GM13976 (cell line): ENCODE data around the gene IRS2.

Source experiments
- DNase-seq: peaks from one replicate; pipeline ENCODE4 v3.0.0; 2012; ENCODE audit warnings: low spot score
- CTCF ChIP-seq: IDR thresholded peaks from 2 replicates; pipeline ENCODE4 v1.5.1; 2012; ENCODE audit warnings: borderline replicate concordance, mild to moderate bottlenecking; ENCODE audit not compliant: insufficient read depth; ENCODE audit errors: extremely low read depth, missing control alignments, control extremely low read depth
- in situ Hi-C: fragments of 300-500 bp; cut with MboI; formaldehyde crosslinking; loops from one replicate; pipeline ENCODE4 v1.12.0; 2022; ENCODE audit warnings: low sequenced_read_pairs, mixed read lengths, inconsistent platforms; ENCODE audit not compliant: unreplicated experiment

IRS2 gene

GRCh38 chr13:109750221-109750775, 36.1 kb downstream of the IRS2 start:
- DNase-seq = no peak
- in situ Hi-C loops = no loop called here

GRCh38 chr13:109749365-109749764, 37.0 kb downstream of the IRS2 start:
- in situ Hi-C loops = no loop called here
- no peak for DNase-seq
- TF ChIP-seq CTCF = no peak

More at GRCh38 chr13:109750221-109750775, 36.1 kb downstream of the IRS2 start:
- TF ChIP-seq CTCF = no peak

GRCh38 chr13:109748677-109749076, 37.7 kb downstream of the IRS2 start:
- no peak for DNase-seq
- in situ Hi-C loops = no loop called here
- TF ChIP-seq CTCF = no peak

GRCh38 chr13:109747524-109747923, 38.9 kb downstream of the IRS2 start:
- no peak for DNase-seq
- in situ Hi-C loops = no loop called here
- TF ChIP-seq CTCF = no peak

GRCh38 chr13:109746364-109746763, 40.0 kb downstream of the IRS2 start:
- no peak for DNase-seq
- no peak for TF ChIP-seq CTCF
- in situ Hi-C loops = no loop called here

- no peak for TF ChIP-seq CTCF
- DNase-seq = no peak
- in situ Hi-C loops = no loop called here
Measured at GRCh38 chr13:109745702-109746101, 40.7 kb downstream of the IRS2 start.
